Measurements from ENCODE around the gene GTF3C5. TPM values are rescaled to one million over a fixed set of nuclear protein-coding genes. Genes with fewer than 3 reads are reported as not detected.

GTF3C5 gene
- total RNA-seq, 1 donor from 2014 or later: 71.7 TPM

GRCh38 chr9:133029994-133030316 is 842 bp upstream of the GTF3C5 start:
- Mint-ChIP-seq H3K9me3 (ENCODE audit: unreplicated experiment) (no peaks in the 10 kb centered on the region), H3K36me3 (ENCODE audit: low read depth, unreplicated experiment) (peaks cover 17% of the 10 kb centered on the region), H3K27ac (ENCODE audit: unreplicated experiment) (peak overlapping the region; percentile 96), H3K4me1 (ENCODE audit: unreplicated experiment) (peaks cover 33% of the 10 kb centered on the region), H3K27me3 (ENCODE audit: unreplicated experiment) (peaks cover 5% of the 10 kb centered on the region), H3K4me3 (ENCODE audit: unreplicated experiment) (peak overlapping the region; percentile 98)
- TF ChIP-seq CTCF (IDR thresholded peaks at IDR 0.05; ENCODE audit: unreplicated experiment): no peak
- DNase-seq (ENCODE audit: low spot score): no peak

GRCh38 chr9:133031130-133031422 is 279 bp downstream of the GTF3C5 start:
- peaks cover 5% of the 10 kb centered on the region for H3K27me3 Mint-ChIP-seq (ENCODE audit: unreplicated experiment)
- H3K36me3 Mint-ChIP-seq (ENCODE audit: low read depth, unreplicated experiment): peaks cover 17% of the 10 kb centered on the region
- peaks cover 33% of the 10 kb centered on the region for H3K4me1 Mint-ChIP-seq (ENCODE audit: unreplicated experiment)
- peak overlapping the region; percentile 98 for H3K4me3 Mint-ChIP-seq (ENCODE audit: unreplicated experiment)
- DNase-seq (ENCODE audit: low spot score): no peak
- no peak for TF ChIP-seq CTCF (IDR thresholded peaks at IDR 0.05; ENCODE audit: unreplicated experiment)
- peak overlapping the region; percentile 96 for H3K27ac Mint-ChIP-seq (ENCODE audit: unreplicated experiment)
- H3K9me3 Mint-ChIP-seq (ENCODE audit: unreplicated experiment): no peaks in the 10 kb centered on the region

- H3K4me1 Mint-ChIP-seq (ENCODE audit: unreplicated experiment): peaks cover 33% of the 10 kb centered on the region
- H3K27me3 Mint-ChIP-seq (ENCODE audit: unreplicated experiment): peaks cover 5% of the 10 kb centered on the region
- DNase-seq (ENCODE audit: low spot score): no peak
These were observed 707 bp downstream of the GTF3C5 start for GRCh38 chr9:133031496-133031911.

GRCh38 chr9:133032171-133032570 is 1.4 kb downstream of the GTF3C5 start:
- peaks cover 32% of the 10 kb centered on the region for H3K4me1 Mint-ChIP-seq (ENCODE audit: unreplicated experiment)
- H3K4me3 Mint-ChIP-seq (ENCODE audit: unreplicated experiment): peak overlapping the region; percentile 98
- no peaks in the 10 kb centered on the region for H3K9me3 Mint-ChIP-seq (ENCODE audit: unreplicated experiment)
- H3K27me3 Mint-ChIP-seq (ENCODE audit: unreplicated experiment): peaks cover 5% of the 10 kb centered on the region
- no peak overlapping the region for H3K27ac Mint-ChIP-seq (ENCODE audit: unreplicated experiment)
- no peak for TF ChIP-seq CTCF (IDR thresholded peaks at IDR 0.05; ENCODE audit: unreplicated experiment)
- peaks cover 17% of the 10 kb centered on the region for H3K36me3 Mint-ChIP-seq (ENCODE audit: low read depth, unreplicated experiment)
- no peak for DNase-seq (ENCODE audit: low spot score)

More at GRCh38 chr9:133031496-133031911, 707 bp downstream of the GTF3C5 start:
- Mint-ChIP-seq H3K36me3 (ENCODE audit: low read depth, unreplicated experiment) (peaks cover 17% of the 10 kb centered on the region), H3K4me3 (ENCODE audit: unreplicated experiment) (peak overlapping the region; percentile 98), H3K9me3 (ENCODE audit: unreplicated experiment) (no peaks in the 10 kb centered on the region), H3K27ac (ENCODE audit: unreplicated experiment) (peak overlapping the region; percentile 54)
- no peak for TF ChIP-seq CTCF (IDR thresholded peaks at IDR 0.05; ENCODE audit: unreplicated experiment)

GRCh38 chr9:133035669-133036068 is 4.9 kb downstream of the GTF3C5 start:
- Mint-ChIP-seq H3K4me3 (ENCODE audit: unreplicated experiment) (no peak overlapping the region), H3K36me3 (ENCODE audit: low read depth, unreplicated experiment) (peaks cover 20% of the 10 kb centered on the region), H3K27ac (ENCODE audit: unreplicated experiment) (no peak overlapping the region), H3K27me3 (ENCODE audit: unreplicated experiment) (peaks cover 5% of the 10 kb centered on the region), H3K4me1 (ENCODE audit: unreplicated experiment) (peaks cover 24% of the 10 kb centered on the region), H3K9me3 (ENCODE audit: unreplicated experiment) (no peaks in the 10 kb centered on the region)
- no peak for TF ChIP-seq CTCF (IDR thresholded peaks at IDR 0.05; ENCODE audit: unreplicated experiment)
- no peak for DNase-seq (ENCODE audit: low spot score)

All from endothelial cell (in vitro differentiated cells).